ENCODE results near the gene ALX3. TPM values are rescaled to one million over a fixed set of nuclear protein-coding genes. Genes with fewer than 3 reads are reported as not detected.

Gene ALX3
- total RNA-seq, 4 donors from 2014 or later: not detected

GRCh38 chr1:110021285-110021684, 49.2 kb downstream of the ALX3 start:
- Histone ChIP-seq H3K4me3 (replicated peaks in 1 of 3) (no peak overlapping the region), H3K27me3 (no peaks in the 10 kb centered on the region), H3K9me3 (no peaks in the 10 kb centered on the region), H3K27ac (no peak overlapping the region), H3K36me3 (peaks cover 66 to 75% of the 10 kb centered on the region in 2 donors), H3K4me1 (no peaks in the 10 kb centered on the region)
- intact Hi-C loops (cut with DNase I): no loop called here
- 90 to 95% methylated on average over 3 of the region's 3 CpGs for WGBS, 2 donors
- TF ChIP-seq CTCF (IDR thresholded peaks at IDR 0.05): no peak
- TF ChIP-seq POLR2A (IDR thresholded peaks at IDR 0.05): no peak
- DNase-seq: no peak

- 89 to 93% methylated on average over 1 of the region's 1 CpG for WGBS, 2 donors
- no peak for DNase-seq
- H3K4me1 ChIP-seq: no peaks in the 10 kb centered on the region
- H3K36me3 ChIP-seq: peaks cover 81 to 89% of the 10 kb centered on the region in 2 donors
- H3K9me3 ChIP-seq: no peaks in the 10 kb centered on the region
- no peak overlapping the region for H3K4me3 ChIP-seq (replicated peaks in 1 of 3)
- H3K27me3 ChIP-seq: no peaks in the 10 kb centered on the region
- TF ChIP-seq POLR2A (IDR thresholded peaks at IDR 0.05) (no peak), CTCF (IDR thresholded peaks at IDR 0.05) (no peak)
- no peak overlapping the region for H3K27ac ChIP-seq
- intact Hi-C loops (cut with DNase I): no loop called here
These were observed 50.7 kb downstream of the ALX3 start for GRCh38 chr1:110019770-110020169.

GRCh38 chr1:110018396-110018795, 52.1 kb downstream of the ALX3 start:
- WGBS, 2 donors: 97 to 98% methylated on average over 9 of the region's 9 CpGs
- intact Hi-C loops (cut with DNase I): no loop called here
- H3K36me3 ChIP-seq: peaks cover 89 to 91% of the 10 kb centered on the region in 2 donors

GRCh38 chr1:110017792-110018191, 52.7 kb downstream of the ALX3 start:
- no peak for TF ChIP-seq CTCF (IDR thresholded peaks at IDR 0.05)
- no peak for TF ChIP-seq POLR2A (IDR thresholded peaks at IDR 0.05)
- peaks cover 89 to 94% of the 10 kb centered on the region in 2 donors for H3K36me3 ChIP-seq
- H3K4me3 ChIP-seq (replicated peaks in 1 of 3): no peak overlapping the region
- no peaks in the 10 kb centered on the region for H3K9me3 ChIP-seq
- no peaks in the 10 kb centered on the region for H3K27me3 ChIP-seq
- intact Hi-C loops (cut with DNase I): no loop called here
- H3K4me1 ChIP-seq: no peaks in the 10 kb centered on the region
- WGBS, 2 donors: 86 to 87% methylated on average over 3 of the region's 3 CpGs
- H3K27ac ChIP-seq: no peak overlapping the region
- DNase-seq: no peak

More at GRCh38 chr1:110018396-110018795, 52.1 kb downstream of the ALX3 start:
- TF ChIP-seq CTCF (IDR thresholded peaks at IDR 0.05) (no peak), POLR2A (IDR thresholded peaks at IDR 0.05) (no peak)
- Histone ChIP-seq H3K4me3 (replicated peaks in 1 of 3) (no peak overlapping the region), H3K27me3 (no peaks in the 10 kb centered on the region), H3K4me1 (no peaks in the 10 kb centered on the region), H3K9me3 (no peaks in the 10 kb centered on the region), H3K27ac (no peak overlapping the region)
- DNase-seq: no peak

GRCh38 chr1:110012100-110012780, 58.2 kb downstream of the ALX3 start:
- Histone ChIP-seq H3K9me3 (no peaks in the 10 kb centered on the region), H3K4me1 (peaks cover 5% of the 10 kb centered on the region in 2 donors), H3K36me3 (peaks cover 70% of the 10 kb centered on the region in 2 donors), H3K27me3 (no peaks in the 10 kb centered on the region), H3K4me3 (replicated peaks in 1 of 3) (no peak overlapping the region), H3K27ac (no peak overlapping the region)
- no peak for TF ChIP-seq CTCF (IDR thresholded peaks at IDR 0.05)
- TF ChIP-seq POLR2A (IDR thresholded peaks at IDR 0.05): no peak
- 80 to 82% methylated on average over 6 of the region's 6 CpGs for WGBS, 2 donors
- DNase-seq: no peak
- intact Hi-C loops (cut with DNase I): no loop called here

Measured in thyroid gland (tissue), 4 donors.